ENCODE results near the gene PDP2.
"Not testable (repeated sequence)": the region's sequence is repeated elsewhere in the genome, so short reads cannot be mapped to it uniquely, and the experiment has no call there.

The PDP2 gene

DNA sequence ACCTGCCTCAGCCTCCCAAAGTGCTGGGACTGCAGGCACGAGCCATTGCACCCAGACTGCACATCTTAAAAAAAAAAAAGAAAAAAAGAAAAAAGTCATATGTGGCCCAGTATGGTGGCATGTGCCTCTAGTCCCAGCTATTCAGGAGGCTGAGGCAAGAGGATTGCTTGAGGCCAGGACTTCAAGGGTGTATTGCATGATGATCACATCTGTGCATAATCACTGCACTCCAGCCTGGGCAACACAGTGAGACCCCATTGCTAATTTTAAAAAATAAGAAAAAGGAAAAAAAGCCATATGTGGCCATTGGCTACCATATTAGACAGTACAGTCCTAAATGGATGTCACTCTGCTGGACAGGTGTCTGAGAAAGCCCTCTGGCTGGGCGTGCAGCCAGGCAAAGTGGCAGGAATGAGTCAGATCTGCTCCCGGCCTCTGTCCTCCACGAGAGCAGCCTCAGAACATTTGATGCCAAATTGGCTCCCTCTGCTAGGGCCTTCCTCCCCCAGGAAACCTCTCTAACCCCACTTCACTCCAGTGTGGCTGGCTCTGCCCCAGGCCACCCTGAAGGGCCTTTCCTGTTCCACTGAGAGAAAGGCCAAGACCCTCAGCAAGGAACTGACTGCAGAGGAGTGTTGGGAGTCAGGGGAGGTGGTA is 21.4 kb upstream of the PDP2 start:
- Histone ChIP-seq H3K4me1 (ENCODE audit: control insufficient read depth, insufficient read depth, low read length) (no peaks in the 10 kb centered on the region), H3K27me3 (ENCODE audit: control insufficient read depth, insufficient read depth, low read length) (no peaks in the 10 kb centered on the region), H3K9ac (ENCODE audit: low read length) (no peak overlapping the region), H3K36me3 (ENCODE audit: control insufficient read depth, insufficient read depth, low read length) (no peaks in the 10 kb centered on the region), H3K27ac (ENCODE audit: low read depth, low read length) (no peak overlapping the region), H3K4me3 (ENCODE audit: low read length) (no peak overlapping the region)

DNA sequence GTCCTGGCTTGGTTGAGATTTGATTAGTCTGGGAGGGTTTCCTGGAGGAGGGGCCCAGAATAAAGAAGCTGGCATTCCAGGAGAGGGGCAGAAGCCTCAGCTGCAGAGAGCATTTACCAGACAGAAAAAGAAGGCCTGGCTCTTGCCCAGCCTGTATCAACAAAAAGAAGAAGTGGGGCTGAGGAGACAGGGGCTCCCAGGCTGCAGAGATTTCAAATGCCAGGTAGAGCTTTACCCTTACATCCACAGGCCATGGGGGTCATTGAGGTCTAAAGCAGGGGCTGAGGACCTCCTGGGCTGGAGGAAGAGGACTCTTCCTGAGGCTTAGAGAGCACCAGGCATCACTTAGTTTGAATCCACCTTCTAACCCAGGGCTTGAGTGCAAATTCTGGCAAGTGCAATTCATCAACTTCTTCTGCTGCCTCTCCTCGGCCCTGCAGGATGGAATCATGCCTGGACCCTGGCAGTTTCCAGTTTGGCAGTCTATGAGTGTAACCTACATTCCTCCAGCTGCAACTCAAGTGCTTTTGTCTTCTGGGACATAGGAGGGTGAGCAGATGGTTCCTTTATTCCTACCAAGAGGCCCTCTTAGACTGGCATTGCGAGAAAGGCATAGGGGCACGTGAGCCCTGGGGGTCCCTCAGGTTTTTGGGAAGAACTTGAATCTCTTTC is 20.8 kb upstream of the PDP2 start:
- Histone ChIP-seq H3K27ac (ENCODE audit: low read depth, low read length) (no peak overlapping the region), H3K4me1 (ENCODE audit: control insufficient read depth, insufficient read depth, low read length) (no peaks in the 10 kb centered on the region), H3K4me3 (ENCODE audit: low read length) (no peak overlapping the region), H3K9ac (ENCODE audit: low read length) (no peak overlapping the region), H3K36me3 (ENCODE audit: control insufficient read depth, insufficient read depth, low read length) (no peaks in the 10 kb centered on the region), H3K27me3 (ENCODE audit: control insufficient read depth, insufficient read depth, low read length) (no peaks in the 10 kb centered on the region)

GRCh38 chr16:66862023-66862520 is 18.2 kb upstream of the PDP2 start:
- no peak overlapping the region for H3K4me3 ChIP-seq (ENCODE audit: low read length)
- no peaks in the 10 kb centered on the region for H3K27me3 ChIP-seq (ENCODE audit: control insufficient read depth, insufficient read depth, low read length)
- no peaks in the 10 kb centered on the region for H3K36me3 ChIP-seq (ENCODE audit: control insufficient read depth, insufficient read depth, low read length)
- H3K4me1 ChIP-seq (ENCODE audit: control insufficient read depth, insufficient read depth, low read length): no peaks in the 10 kb centered on the region
- no peak overlapping the region for H3K9ac ChIP-seq (ENCODE audit: low read length)
- no peak overlapping the region for H3K27ac ChIP-seq (ENCODE audit: low read depth, low read length)

- Histone ChIP-seq H3K4me1 (ENCODE audit: control insufficient read depth, insufficient read depth, low read length) (no peaks in the 10 kb centered on the region), H3K36me3 (ENCODE audit: control insufficient read depth, insufficient read depth, low read length) (no peaks in the 10 kb centered on the region), H3K27me3 (ENCODE audit: control insufficient read depth, insufficient read depth, low read length) (no peaks in the 10 kb centered on the region), H3K27ac (ENCODE audit: low read depth, low read length) (no peak overlapping the region), H3K9ac (ENCODE audit: low read length) (no peak overlapping the region), H3K4me3 (ENCODE audit: low read length) (no peak overlapping the region)
These were observed 16.6 kb upstream of the PDP2 start for GRCh38 chr16:66863707-66864106.

DNA sequence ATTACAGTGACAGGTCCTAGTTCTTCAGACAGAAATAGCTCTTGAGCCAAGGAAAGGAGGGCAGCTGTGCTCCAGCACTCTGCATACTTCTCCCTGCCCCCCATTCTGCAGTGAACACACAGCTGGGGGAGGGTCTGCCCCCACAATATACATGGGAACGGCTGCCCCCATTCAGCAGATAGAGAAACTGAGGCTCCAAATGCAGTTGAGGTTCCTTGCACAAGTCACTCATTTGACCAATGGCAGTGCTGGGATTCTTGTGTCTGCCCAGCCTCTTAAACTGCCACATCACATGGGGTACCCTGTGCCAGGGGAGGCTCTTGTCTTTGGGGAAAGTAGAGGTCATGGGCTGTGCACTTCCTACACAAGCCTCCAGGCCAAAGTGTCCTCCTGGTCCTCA is 10.9 kb upstream of the PDP2 start:
- Histone ChIP-seq H3K27ac (ENCODE audit: low read depth, low read length) (no peak overlapping the region), H3K4me1 (ENCODE audit: control insufficient read depth, insufficient read depth, low read length) (no peaks in the 10 kb centered on the region), H3K36me3 (ENCODE audit: control insufficient read depth, insufficient read depth, low read length) (no peaks in the 10 kb centered on the region), H3K4me3 (ENCODE audit: low read length) (no peak overlapping the region), H3K27me3 (ENCODE audit: control insufficient read depth, insufficient read depth, low read length) (no peaks in the 10 kb centered on the region), H3K9ac (ENCODE audit: low read length) (no peak overlapping the region)

- H3K27ac ChIP-seq (ENCODE audit: low read depth, low read length); H3K4me1 ChIP-seq (ENCODE audit: control insufficient read depth, insufficient read depth, low read length); H3K4me3 ChIP-seq (ENCODE audit: low read length); H3K36me3 ChIP-seq (ENCODE audit: control insufficient read depth, insufficient read depth, low read length); H3K27me3 ChIP-seq (ENCODE audit: control insufficient read depth, insufficient read depth, low read length); H3K9ac ChIP-seq (ENCODE audit: low read length): not testable (repeated sequence)
These were observed 9.0 kb upstream of the PDP2 start for GRCh38 chr16:66871363-66871762.

- H3K36me3 ChIP-seq (ENCODE audit: control insufficient read depth, insufficient read depth, low read length): no peaks in the 10 kb centered on the region
- no peak overlapping the region for H3K9ac ChIP-seq (ENCODE audit: low read length)
- H3K27me3 ChIP-seq (ENCODE audit: control insufficient read depth, insufficient read depth, low read length): no peaks in the 10 kb centered on the region
- H3K27ac ChIP-seq (ENCODE audit: low read depth, low read length): no peak overlapping the region
- H3K4me1 ChIP-seq (ENCODE audit: control insufficient read depth, insufficient read depth, low read length): no peaks in the 10 kb centered on the region
- no peak overlapping the region for H3K4me3 ChIP-seq (ENCODE audit: low read length)
These were observed 8.5 kb upstream of the PDP2 start for GRCh38 chr16:66871840-66872239.

GRCh38 chr16:66872559-66872942 is 7.8 kb upstream of the PDP2 start:
- no peak overlapping the region for H3K27ac ChIP-seq (ENCODE audit: low read depth, low read length)
- H3K4me3 ChIP-seq (ENCODE audit: low read length): peak overlapping the region; percentile 74
- H3K27me3 ChIP-seq (ENCODE audit: control insufficient read depth, insufficient read depth, low read length): no peaks in the 10 kb centered on the region

DNA sequence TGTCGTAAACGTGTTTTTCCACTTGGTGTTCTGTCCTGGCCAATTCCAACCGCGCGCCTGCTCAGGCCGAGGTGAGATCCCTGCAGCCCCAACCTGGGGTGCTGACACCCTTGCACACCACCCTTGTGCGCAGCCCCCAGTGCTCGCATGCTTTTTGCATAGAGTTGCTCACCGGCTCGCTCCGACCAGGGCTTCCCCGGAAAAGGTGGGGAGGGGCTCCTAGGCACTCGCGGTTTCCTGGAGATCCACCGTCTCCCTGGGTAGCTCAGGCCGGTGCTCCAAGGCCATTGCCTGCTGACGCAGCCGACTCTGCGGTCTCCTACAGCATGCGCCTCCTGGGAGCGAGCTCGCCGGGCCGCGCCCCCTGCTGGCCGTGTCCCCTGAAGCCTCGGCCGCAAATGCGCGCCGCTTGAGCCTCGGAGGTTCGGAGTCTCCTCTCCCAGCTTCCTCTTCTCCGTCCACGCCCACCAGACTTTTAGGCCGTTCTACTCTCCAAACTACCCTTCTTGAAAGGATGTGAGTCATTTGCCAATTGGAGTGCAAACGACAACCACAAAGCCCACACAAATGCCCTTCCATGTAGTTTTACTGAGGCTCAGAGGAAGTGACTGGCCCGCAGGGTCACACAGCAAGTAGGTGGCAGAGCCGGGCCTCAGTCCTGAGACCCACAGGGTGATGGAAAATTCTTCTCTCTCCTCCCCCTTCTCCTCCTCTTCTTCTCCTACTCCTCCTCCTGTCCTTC is 7.2 kb upstream of the PDP2 start:
- peak overlapping the region; percentile 74 for H3K4me3 ChIP-seq (ENCODE audit: low read length)
- H3K27me3 ChIP-seq (ENCODE audit: control insufficient read depth, insufficient read depth, low read length): no peaks in the 10 kb centered on the region
- H3K27ac ChIP-seq (ENCODE audit: low read depth, low read length): no peak overlapping the region
- peak overlapping the region; percentile 45 for H3K9ac ChIP-seq (ENCODE audit: low read length)
- no peaks in the 10 kb centered on the region for H3K4me1 ChIP-seq (ENCODE audit: control insufficient read depth, insufficient read depth, low read length)
- H3K36me3 ChIP-seq (ENCODE audit: control insufficient read depth, insufficient read depth, low read length): no peaks in the 10 kb centered on the region

More at GRCh38 chr16:66872559-66872942, 7.8 kb upstream of the PDP2 start:
- H3K4me1 ChIP-seq (ENCODE audit: control insufficient read depth, insufficient read depth, low read length): no peaks in the 10 kb centered on the region
- peak overlapping the region; percentile 45 for H3K9ac ChIP-seq (ENCODE audit: low read length)
- H3K36me3 ChIP-seq (ENCODE audit: control insufficient read depth, insufficient read depth, low read length): no peaks in the 10 kb centered on the region

DNA sequence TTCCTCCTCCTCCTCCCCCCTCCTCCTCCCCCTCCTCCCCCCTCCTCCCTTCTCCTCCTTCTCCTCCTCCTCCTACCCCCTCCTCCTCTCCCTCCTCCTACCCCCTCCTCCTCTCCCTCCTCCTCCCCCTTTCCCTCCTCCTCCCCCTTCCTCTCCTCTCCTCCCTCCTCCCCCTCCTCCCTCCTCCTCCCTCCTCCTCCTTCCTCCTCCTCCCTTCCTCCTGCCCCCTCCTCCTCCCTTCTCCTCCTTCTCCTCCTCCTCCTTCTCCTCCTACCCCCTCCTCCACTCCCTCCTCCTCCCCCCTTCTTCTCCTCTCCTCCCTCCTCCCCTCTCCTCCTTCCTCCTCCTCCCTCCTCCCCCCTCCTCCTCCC is 6.6 kb upstream of the PDP2 start:
- Histone ChIP-seq H3K4me1 (ENCODE audit: control insufficient read depth, insufficient read depth, low read length) (no peaks in the 10 kb centered on the region), H3K4me3 (ENCODE audit: low read length) (no peak overlapping the region), H3K9ac (ENCODE audit: low read length) (no peak overlapping the region), H3K27me3 (ENCODE audit: control insufficient read depth, insufficient read depth, low read length) (no peaks in the 10 kb centered on the region), H3K36me3 (ENCODE audit: control insufficient read depth, insufficient read depth, low read length) (no peaks in the 10 kb centered on the region), H3K27ac (ENCODE audit: low read depth, low read length) (no peak overlapping the region)

GRCh38 chr16:66874079-66874775 is 6.1 kb upstream of the PDP2 start:
- Histone ChIP-seq H3K27ac (ENCODE audit: low read depth, low read length) (no peak overlapping the region), H3K4me1 (ENCODE audit: control insufficient read depth, insufficient read depth, low read length) (no peaks in the 10 kb centered on the region), H3K9ac (ENCODE audit: low read length) (no peak overlapping the region), H3K27me3 (ENCODE audit: control insufficient read depth, insufficient read depth, low read length) (no peaks in the 10 kb centered on the region), H3K4me3 (ENCODE audit: low read length) (no peak overlapping the region), H3K36me3 (ENCODE audit: control insufficient read depth, insufficient read depth, low read length) (no peaks in the 10 kb centered on the region)

GRCh38 chr16:66878067-66878466 is 2.2 kb upstream of the PDP2 start:
- no peak overlapping the region for H3K9ac ChIP-seq (ENCODE audit: low read length)
- H3K4me3 ChIP-seq (ENCODE audit: low read length): no peak overlapping the region
- no peak overlapping the region for H3K27ac ChIP-seq (ENCODE audit: low read depth, low read length)
- H3K4me1 ChIP-seq (ENCODE audit: control insufficient read depth, insufficient read depth, low read length): peaks cover 5% of the 10 kb centered on the region
- no peaks in the 10 kb centered on the region for H3K36me3 ChIP-seq (ENCODE audit: control insufficient read depth, insufficient read depth, low read length)
- no peaks in the 10 kb centered on the region for H3K27me3 ChIP-seq (ENCODE audit: control insufficient read depth, insufficient read depth, low read length)
